Neutrophil (primary cell): Measurements from ENCODE around the gene METAP1.
"Not testable (repeated sequence)": the region's sequence is repeated elsewhere in the genome, so short reads cannot be mapped to it uniquely, and the experiment has no call there.

Source experiments
- H3K27ac ChIP-seq: fragments of 200-600 bp; sonication (generic); 2 replicates; pipeline ENCODE4 v1.5.1; 2016; ENCODE audit warnings: mild to moderate bottlenecking, moderate library complexity
- H3K27me3 ChIP-seq: fragments of 200-600 bp; sonication (generic); 2 replicates; pipeline ENCODE4 v1.6.0; 2016; ENCODE audit warnings: mild to moderate bottlenecking
- H3K36me3 ChIP-seq: fragments of 200-600 bp; sonication (generic); 2 replicates; pipeline ENCODE4 v1.5.1; 2017
- H3K4me1 ChIP-seq, 2 experiments: fragments of 200-600 bp in 1 of 2; sonication (generic) in 1 of 2; 1 replicate in 1 of 2; 2 replicates in 1 of 2; pipeline versions ENCODE4 v1.5.1 to v1.6.1; 2013 to 2016; ENCODE audit warnings: low read depth in 1 of 2, low read length in 1 of 2, mild to moderate bottlenecking in 1 of 2, moderate library complexity in 1 of 2; ENCODE audit not compliant: control insufficient read depth in 1 of 2, insufficient read depth in 1 of 2
- H3K4me3 ChIP-seq, 2 experiments: fragments of 200-600 bp in 1 of 2; sonication (generic) in 1 of 2; 1 replicate in 1 of 2; 2 replicates in 1 of 2; pipeline ENCODE4 v1.5.1; 2013 to 2016; ENCODE audit warnings: low read depth in 1 of 2, low read length in 1 of 2, mild to moderate bottlenecking in 1 of 2, moderate library complexity in 1 of 2
- H3K9me3 ChIP-seq: fragments of 200-600 bp; sonication (generic); 2 replicates; pipeline ENCODE4 v1.5.1; 2016
- TF ChIP-seq, protein P1 (sequence below): fragments of 200-600 bp; sonication (generic); IDR thresholded peaks from 2 replicates; pipeline ENCODE4 v1.5.1; 2016; ENCODE audit warnings: antibody characterized with exemption

METAP1 gene

GRCh38 chr4:99100876-99101275 is 105.4 kb downstream of the METAP1 start:
- no peak overlapping the region for H3K4me3 ChIP-seq
- H3K9me3 ChIP-seq: no peaks in the 10 kb centered on the region
- H3K4me1 ChIP-seq: no peaks in the 10 kb centered on the region
- no peaks in the 10 kb centered on the region for H3K27me3 ChIP-seq
- TF ChIP-seq, protein P1, sequence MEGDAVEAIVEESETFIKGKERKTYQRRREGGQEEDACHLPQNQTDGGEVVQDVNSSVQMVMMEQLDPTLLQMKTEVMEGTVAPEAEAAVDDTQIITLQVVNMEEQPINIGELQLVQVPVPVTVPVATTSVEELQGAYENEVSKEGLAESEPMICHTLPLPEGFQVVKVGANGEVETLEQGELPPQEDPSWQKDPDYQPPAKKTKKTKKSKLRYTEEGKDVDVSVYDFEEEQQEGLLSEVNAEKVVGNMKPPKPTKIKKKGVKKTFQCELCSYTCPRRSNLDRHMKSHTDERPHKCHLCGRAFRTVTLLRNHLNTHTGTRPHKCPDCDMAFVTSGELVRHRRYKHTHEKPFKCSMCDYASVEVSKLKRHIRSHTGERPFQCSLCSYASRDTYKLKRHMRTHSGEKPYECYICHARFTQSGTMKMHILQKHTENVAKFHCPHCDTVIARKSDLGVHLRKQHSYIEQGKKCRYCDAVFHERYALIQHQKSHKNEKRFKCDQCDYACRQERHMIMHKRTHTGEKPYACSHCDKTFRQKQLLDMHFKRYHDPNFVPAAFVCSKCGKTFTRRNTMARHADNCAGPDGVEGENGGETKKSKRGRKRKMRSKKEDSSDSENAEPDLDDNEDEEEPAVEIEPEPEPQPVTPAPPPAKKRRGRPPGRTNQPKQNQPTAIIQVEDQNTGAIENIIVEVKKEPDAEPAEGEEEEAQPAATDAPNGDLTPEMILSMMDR: no peak
- no peaks in the 10 kb centered on the region for H3K36me3 ChIP-seq
- no peak overlapping the region for H3K27ac ChIP-seq

DNA sequence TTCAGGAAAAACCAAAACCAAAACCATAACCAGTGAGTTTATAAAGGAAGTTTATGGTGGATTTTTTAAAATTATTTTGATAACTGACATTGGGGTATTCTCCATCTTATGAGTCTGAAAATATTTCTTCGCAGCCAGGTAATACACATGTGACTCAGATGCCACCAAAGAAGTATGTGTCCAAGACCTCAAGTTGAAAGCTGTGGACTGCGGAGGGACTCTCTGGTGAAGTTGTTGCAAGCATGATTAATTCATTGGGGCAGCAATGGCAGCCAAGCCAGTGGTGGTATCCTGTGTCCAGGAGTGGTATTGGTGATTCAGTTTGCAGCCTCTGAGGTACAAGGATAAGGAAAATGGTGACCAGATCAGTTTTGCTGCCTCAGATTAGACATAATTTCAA is 107.1 kb downstream of the METAP1 start:
- Histone ChIP-seq H3K4me1 (no peaks in the 10 kb centered on the region), H3K9me3 (no peaks in the 10 kb centered on the region), H3K27ac (no peak overlapping the region), H3K27me3 (no peaks in the 10 kb centered on the region), H3K4me3 (no peak overlapping the region), H3K36me3 (no peaks in the 10 kb centered on the region)
- TF ChIP-seq, protein P1: no peak

DNA sequence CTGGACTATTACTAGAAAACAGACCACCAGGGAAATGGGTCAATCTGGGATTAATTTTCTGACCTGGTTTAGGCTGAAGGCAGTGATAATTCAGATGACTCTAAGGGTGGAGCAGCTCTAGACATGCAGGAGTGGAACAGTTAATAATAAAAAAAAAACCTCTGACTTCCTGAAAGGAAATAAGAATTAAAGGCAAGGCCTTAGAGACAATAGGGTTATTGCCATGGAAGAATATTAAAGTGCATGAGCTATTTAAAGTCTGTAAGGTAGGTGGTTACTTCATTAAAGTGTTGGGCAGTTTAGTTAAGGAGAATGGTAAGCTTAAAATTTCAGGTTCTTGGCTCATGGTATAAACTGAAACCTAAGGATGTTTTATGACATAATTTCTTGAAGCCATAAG is 107.6 kb downstream of the METAP1 start:
- Histone ChIP-seq H3K9me3 (no peaks in the 10 kb centered on the region), H3K36me3 (no peaks in the 10 kb centered on the region), H3K4me1 (no peaks in the 10 kb centered on the region), H3K27me3 (no peaks in the 10 kb centered on the region), H3K4me3 (no peak overlapping the region), H3K27ac (no peak overlapping the region)
- TF ChIP-seq, protein P1: no peak

- TF ChIP-seq, protein P1: no peak
- Histone ChIP-seq H3K27me3 (no peaks in the 10 kb centered on the region), H3K4me3 (no peak overlapping the region), H3K27ac (no peak overlapping the region), H3K9me3 (no peaks in the 10 kb centered on the region), H3K36me3 (no peaks in the 10 kb centered on the region), H3K4me1 (no peaks in the 10 kb centered on the region)
Observed at GRCh38 chr4:99104153-99104552, 108.6 kb downstream of the METAP1 start.

- not testable (repeated sequence) for H3K4me1 ChIP-seq, H3K27me3 ChIP-seq, H3K9me3 ChIP-seq, H3K36me3 ChIP-seq, H3K4me3 ChIP-seq, H3K27ac ChIP-seq
Observed at GRCh38 chr4:99109286-99109685, 113.8 kb downstream of the METAP1 start.
